ENCODE data around the gene TBXAS1. TPM values are rescaled to one million over a fixed set of nuclear protein-coding genes. Genes with fewer than 3 reads are reported as not detected.

TBXAS1 gene
- total RNA-seq, 1 experiment from 2014 or later, result 2.3 TPM

DNA sequence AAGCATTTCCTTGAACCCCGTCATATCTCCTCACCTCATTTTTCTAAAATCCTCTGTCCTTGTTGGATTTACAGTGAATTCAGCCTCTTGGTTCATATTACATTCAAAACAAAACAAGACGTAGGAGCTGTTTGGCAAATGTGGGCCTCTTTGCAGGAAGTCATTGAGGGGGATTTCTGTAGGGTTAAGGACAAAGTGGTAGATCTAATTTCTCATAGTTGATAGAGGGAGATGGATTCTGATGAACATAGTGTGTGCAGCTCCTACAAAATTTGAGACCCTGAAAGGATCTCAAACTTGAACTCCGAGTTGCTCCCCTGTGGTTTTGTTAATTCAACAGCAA lies 682 bp downstream of the TBXAS1 start:
- H3K9me3 Mint-ChIP-seq, result peaks cover 23% of the 10 kb centered on the region

DNA sequence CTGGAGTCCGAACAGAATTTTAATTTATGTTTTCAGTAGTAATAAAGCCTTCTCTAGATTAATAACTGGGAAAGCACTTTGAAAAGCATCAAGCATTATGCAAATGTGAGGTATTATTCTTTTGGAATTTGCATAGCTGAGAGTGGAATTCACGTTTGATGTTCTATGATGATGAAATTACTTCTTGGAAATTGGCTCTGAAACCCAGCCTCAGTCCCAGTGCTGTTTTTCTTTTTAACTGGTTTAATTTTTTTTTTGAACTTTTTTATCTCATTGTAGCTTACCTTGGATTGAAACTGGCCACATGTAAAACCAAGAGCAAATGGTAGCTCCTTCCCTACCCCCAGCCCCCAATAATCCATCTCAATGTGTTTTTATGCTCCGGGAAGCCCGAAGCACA lies 1.2 kb downstream of the TBXAS1 start:
- Mint-ChIP-seq H3K4me3 (no peak overlapping the region), H3K4me1 (peaks cover 15% of the 10 kb centered on the region), H3K27me3 (ENCODE audit: low read depth) (no peaks in the 10 kb centered on the region; the same call in 1 of the 2 replicates), H3K9me3 (peaks cover 26% of the 10 kb centered on the region), H3K27ac (no peak overlapping the region), H3K36me3 (peaks cover 15% of the 10 kb centered on the region; the same call in 1 of the 2 replicates)
- DNase-seq (ENCODE audit: low spot score), result no peak
- ATAC-seq, result no peak
- ChIA-PET POLR2A (no interaction called here), CTCF (interaction anchor here (1.3 kb wide), 1 partner anchor 211 kb away, joined by 3 read pairs; no protein-coding TSS in a partner anchor)
- TF ChIP-seq PRRX2 (CRISPR knock-in tag; IDR thresholded peaks at IDR 0.05) (no peak), GTF2I (CRISPR knock-in tag; conservative IDR thresholded peaks at IDR 0.05) (no peak), ZNF232 (CRISPR knock-in tag; IDR thresholded peaks at IDR 0.05) (no peak), CTCF (IDR thresholded peaks at IDR 0.05) (no peak), ELF4 (CRISPR knock-in tag; IDR thresholded peaks at IDR 0.05; ENCODE audit: low read depth) (no peak), ZBTB21 (CRISPR knock-in tag; IDR thresholded peaks at IDR 0.05; ENCODE audit: borderline replicate concordance) (no peak), HMGA2 (CRISPR knock-in tag; IDR thresholded peaks at IDR 0.05) (no peak), SP1 (CRISPR knock-in tag; conservative IDR thresholded peaks at IDR 0.05) (no peak), MXD4 (CRISPR knock-in tag; IDR thresholded peaks at IDR 0.05; ENCODE audit: borderline replicate concordance) (no peak), FOXK1 (CRISPR knock-in tag; IDR thresholded peaks at IDR 0.05) (no peak), CREM (CRISPR knock-in tag; IDR thresholded peaks at IDR 0.05) (no peak), ESRRA (CRISPR knock-in tag; IDR thresholded peaks at IDR 0.05; ENCODE audit: borderline replicate concordance) (no peak), ATF3 (CRISPR knock-in tag; conservative IDR thresholded peaks at IDR 0.05) (no peak), CBFB (CRISPR knock-in tag; IDR thresholded peaks at IDR 0.05; ENCODE audit: low read depth) (no peak), AR (CRISPR knock-in tag; IDR thresholded peaks at IDR 0.05) (no peak)
- TF ChIP-seq, protein P1, sequence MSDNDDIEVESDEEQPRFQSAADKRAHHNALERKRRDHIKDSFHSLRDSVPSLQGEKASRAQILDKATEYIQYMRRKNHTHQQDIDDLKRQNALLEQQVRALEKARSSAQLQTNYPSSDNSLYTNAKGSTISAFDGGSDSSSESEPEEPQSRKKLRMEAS (CRISPR knock-in tag; IDR thresholded peaks at IDR 0.05), result no peak
- TF ChIP-seq, protein P2, sequence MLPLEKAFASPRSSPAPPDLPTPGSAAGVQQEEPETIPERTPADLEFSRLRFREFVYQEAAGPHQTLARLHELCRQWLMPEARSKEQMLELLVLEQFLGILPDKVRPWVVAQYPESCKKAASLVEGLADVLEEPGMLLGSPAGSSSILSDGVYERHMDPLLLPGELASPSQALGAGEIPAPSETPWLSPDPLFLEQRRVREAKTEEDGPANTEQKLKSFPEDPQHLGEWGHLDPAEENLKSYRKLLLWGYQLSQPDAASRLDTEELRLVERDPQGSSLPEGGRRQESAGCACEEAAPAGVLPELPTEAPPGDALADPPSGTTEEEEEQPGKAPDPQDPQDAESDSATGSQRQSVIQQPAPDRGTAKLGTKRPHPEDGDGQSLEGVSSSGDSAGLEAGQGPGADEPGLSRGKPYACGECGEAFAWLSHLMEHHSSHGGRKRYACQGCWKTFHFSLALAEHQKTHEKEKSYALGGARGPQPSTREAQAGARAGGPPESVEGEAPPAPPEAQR (CRISPR knock-in tag; IDR thresholded peaks at IDR 0.05), result no peak
- TF ChIP-seq, protein P3, sequence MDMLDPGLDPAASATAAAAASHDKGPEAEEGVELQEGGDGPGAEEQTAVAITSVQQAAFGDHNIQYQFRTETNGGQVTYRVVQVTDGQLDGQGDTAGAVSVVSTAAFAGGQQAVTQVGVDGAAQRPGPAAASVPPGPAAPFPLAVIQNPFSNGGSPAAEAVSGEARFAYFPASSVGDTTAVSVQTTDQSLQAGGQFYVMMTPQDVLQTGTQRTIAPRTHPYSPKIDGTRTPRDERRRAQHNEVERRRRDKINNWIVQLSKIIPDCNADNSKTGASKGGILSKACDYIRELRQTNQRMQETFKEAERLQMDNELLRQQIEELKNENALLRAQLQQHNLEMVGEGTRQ (CRISPR knock-in tag; IDR thresholded peaks at IDR 0.05), result no peak

More for the DNA sequence above, 682 bp downstream of the TBXAS1 start:
- POLR2A ChIA-PET, result no interaction called here
- CTCF ChIA-PET, result interaction anchor here (1.3 kb wide), 1 partner anchor 211 kb away, joined by 3 read pairs; no protein-coding TSS in a partner anchor
- ATAC-seq, result no peak
- TF ChIP-seq SMAD3 (CRISPR knock-in tag; IDR thresholded peaks at IDR 0.05; ENCODE audit: borderline replicate concordance), result no peak
- no peak for TF ChIP-seq CREM (CRISPR knock-in tag; IDR thresholded peaks at IDR 0.05)
- TF ChIP-seq ESRRA (CRISPR knock-in tag; IDR thresholded peaks at IDR 0.05; ENCODE audit: borderline replicate concordance), result no peak
- TF ChIP-seq NFE2L1 (CRISPR knock-in tag; IDR thresholded peaks at IDR 0.05), result no peak
- TF ChIP-seq, protein P4, sequence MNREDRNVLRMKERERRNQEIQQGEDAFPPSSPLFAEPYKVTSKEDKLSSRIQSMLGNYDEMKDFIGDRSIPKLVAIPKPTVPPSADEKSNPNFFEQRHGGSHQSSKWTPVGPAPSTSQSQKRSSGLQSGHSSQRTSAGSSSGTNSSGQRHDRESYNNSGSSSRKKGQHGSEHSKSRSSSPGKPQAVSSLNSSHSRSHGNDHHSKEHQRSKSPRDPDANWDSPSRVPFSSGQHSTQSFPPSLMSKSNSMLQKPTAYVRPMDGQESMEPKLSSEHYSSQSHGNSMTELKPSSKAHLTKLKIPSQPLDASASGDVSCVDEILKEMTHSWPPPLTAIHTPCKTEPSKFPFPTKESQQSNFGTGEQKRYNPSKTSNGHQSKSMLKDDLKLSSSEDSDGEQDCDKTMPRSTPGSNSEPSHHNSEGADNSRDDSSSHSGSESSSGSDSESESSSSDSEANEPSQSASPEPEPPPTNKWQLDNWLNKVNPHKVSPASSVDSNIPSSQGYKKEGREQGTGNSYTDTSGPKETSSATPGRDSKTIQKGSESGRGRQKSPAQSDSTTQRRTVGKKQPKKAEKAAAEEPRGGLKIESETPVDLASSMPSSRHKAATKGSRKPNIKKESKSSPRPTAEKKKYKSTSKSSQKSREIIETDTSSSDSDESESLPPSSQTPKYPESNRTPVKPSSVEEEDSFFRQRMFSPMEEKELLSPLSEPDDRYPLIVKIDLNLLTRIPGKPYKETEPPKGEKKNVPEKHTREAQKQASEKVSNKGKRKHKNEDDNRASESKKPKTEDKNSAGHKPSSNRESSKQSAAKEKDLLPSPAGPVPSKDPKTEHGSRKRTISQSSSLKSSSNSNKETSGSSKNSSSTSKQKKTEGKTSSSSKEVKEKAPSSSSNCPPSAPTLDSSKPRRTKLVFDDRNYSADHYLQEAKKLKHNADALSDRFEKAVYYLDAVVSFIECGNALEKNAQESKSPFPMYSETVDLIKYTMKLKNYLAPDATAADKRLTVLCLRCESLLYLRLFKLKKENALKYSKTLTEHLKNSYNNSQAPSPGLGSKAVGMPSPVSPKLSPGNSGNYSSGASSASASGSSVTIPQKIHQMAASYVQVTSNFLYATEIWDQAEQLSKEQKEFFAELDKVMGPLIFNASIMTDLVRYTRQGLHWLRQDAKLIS (CRISPR knock-in tag; IDR thresholded peaks at IDR 0.05; ENCODE audit: borderline replicate concordance), result no peak
- TF ChIP-seq TEAD1 (CRISPR knock-in tag; IDR thresholded peaks at IDR 0.05), result no peak
- TF ChIP-seq, protein P3 (CRISPR knock-in tag; IDR thresholded peaks at IDR 0.05), result no peak
- H3K36me3 Mint-ChIP-seq, result peaks cover 15% of the 10 kb centered on the region; the same call in 1 of the 2 replicates
- peaks cover 15% of the 10 kb centered on the region for H3K4me1 Mint-ChIP-seq
- DNase-seq (ENCODE audit: low spot score), result no peak
- no peak overlapping the region; the same call in 1 of the 2 replicates for H3K27ac Mint-ChIP-seq
- H3K4me3 Mint-ChIP-seq, result no peak overlapping the region
- H3K27me3 Mint-ChIP-seq (ENCODE audit: low read depth), result no peaks in the 10 kb centered on the region; the same call in 1 of the 2 replicates

All from WTC11 (cell line).